GM12873 (cell line): Measurements from ENCODE around the gene PINK1.

Source experiments
- CTCF ChIP-seq: IDR thresholded peaks from 2 replicates; pipeline ENCODE4 v1.5.1; 2012; ENCODE audit warnings: low read depth, mild to moderate bottlenecking, moderate library complexity, low read length, control low read depth; ENCODE audit not compliant: insufficient read depth; ENCODE audit errors: missing control alignments

The PINK1 gene

GRCh38 chr1:20590306-20590777, 42.9 kb upstream of the PINK1 start:
- TF ChIP-seq CTCF = no peak

- no peak for TF ChIP-seq CTCF
These were observed 39.5 kb upstream of the PINK1 start for GRCh38 chr1:20593756-20594155.

GRCh38 chr1:20594746-20595145, 38.5 kb upstream of the PINK1 start:
- no peak for TF ChIP-seq CTCF

- no peak for TF ChIP-seq CTCF
These were observed 37.2 kb upstream of the PINK1 start for GRCh38 chr1:20596106-20596505.

- TF ChIP-seq CTCF = no peak
These were observed 35.6 kb upstream of the PINK1 start for GRCh38 chr1:20597650-20598049.

GRCh38 chr1:20600156-20600555, 33.1 kb upstream of the PINK1 start:
- TF ChIP-seq CTCF = no peak

- no peak for TF ChIP-seq CTCF
These were observed 32.0 kb upstream of the PINK1 start for GRCh38 chr1:20601129-20601825.
